T-helper 2 cell treated with Interferon-gamma antibody and Interleukin-4, amounts not matched to agents 100 ng/mL and 5 ng/mL, for 36 hours (primary cell): ENCODE results near the gene CDK6. TPM values are rescaled to one million over a fixed set of nuclear protein-coding genes. Genes with fewer than 3 reads are reported as not detected.

Source experiments
- intact Hi-C: fragments of 100-400 bp; cut with micrococcal nuclease; formaldehyde crosslinking; loops from one replicate; pipeline ENCODE4 v1.15.1; 2023
- total RNA-seq: library from RNA; stranded (reverse); gene quantifications from 2 replicates; pipeline ENCODE4 v1.2.3, GENCODE V29; 2022

Gene CDK6
- total RNA-seq, 1 donor from 2014 or later: 136 TPM

DNA sequence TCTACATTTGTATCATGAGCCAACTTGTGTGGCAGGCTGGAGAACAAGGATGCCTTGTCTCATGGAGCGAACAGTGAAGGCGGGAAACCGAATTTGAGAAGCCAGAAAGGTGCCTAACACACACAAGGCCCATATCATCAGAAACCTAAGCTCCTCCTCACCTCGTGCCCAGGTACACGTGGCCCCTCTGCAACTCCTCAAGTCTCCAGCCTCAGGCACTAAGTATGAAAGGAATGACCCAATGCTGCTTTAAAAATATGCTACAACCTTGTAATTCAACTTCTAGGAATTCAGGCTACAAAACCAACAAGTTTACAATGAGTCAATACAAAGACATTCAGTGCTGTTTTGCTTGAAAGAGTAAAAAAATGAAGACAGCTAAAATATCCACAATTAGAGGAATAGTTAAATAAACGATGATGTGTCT lies 95.7 kb downstream of the CDK6 start:
- intact Hi-C loops: no loop called here

DNA sequence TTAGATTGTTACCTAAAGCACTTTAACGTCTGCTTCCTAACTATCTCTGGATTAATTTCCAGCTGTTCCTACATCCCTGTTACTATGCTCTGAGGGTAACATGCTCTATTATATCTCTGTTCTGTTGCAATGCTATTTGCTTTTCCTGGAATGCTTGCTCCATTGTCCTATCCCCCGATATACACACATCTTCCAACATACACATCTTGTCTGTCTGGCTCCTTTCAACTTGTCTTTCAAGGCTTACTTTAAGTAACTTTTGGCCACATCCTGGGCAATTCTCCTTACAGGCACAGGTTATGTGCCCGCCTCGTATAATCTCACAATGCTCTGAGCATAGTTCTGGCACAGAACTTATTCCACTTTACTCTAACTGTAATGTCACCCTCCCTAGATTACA lies 96.2 kb downstream of the CDK6 start:
- intact Hi-C loops: no loop called here

DNA sequence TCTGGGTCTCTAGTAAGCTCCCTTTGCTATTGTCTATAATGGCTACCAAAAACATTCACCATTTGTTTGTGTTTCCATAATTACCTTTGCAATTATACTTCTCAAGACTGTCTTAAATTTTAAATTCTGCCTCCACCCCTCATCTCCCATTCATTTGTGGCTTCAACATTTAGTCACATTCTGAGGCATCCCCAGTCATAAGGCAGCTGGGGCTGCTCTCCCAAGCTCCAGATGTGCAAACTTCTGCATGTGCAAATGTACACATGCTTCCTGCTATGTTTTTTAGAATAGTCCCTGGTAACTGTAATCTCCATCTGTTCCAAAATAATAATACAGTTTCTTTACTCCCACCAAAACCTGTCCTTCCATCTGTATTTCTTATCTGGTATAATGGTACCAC lies 97.3 kb downstream of the CDK6 start:
- intact Hi-C loops: no loop called here

GRCh38 chr7:92737706-92738105 lies 98.7 kb downstream of the CDK6 start:
- intact Hi-C loops: no loop called here

GRCh38 chr7:92736870-92737269 lies 99.5 kb downstream of the CDK6 start:
- intact Hi-C loops: no loop called here

- intact Hi-C loops: no loop called here
Observed at GRCh38 chr7:92735707-92736106, 100.7 kb downstream of the CDK6 start.

GRCh38 chr7:92732316-92733036 lies 103.9 kb downstream of the CDK6 start:
- intact Hi-C loops: loop anchor here (2.0 to 5.0 kb wide), 3 partner anchors 16 to 110 kb away; no protein-coding TSS in a partner anchor

DNA sequence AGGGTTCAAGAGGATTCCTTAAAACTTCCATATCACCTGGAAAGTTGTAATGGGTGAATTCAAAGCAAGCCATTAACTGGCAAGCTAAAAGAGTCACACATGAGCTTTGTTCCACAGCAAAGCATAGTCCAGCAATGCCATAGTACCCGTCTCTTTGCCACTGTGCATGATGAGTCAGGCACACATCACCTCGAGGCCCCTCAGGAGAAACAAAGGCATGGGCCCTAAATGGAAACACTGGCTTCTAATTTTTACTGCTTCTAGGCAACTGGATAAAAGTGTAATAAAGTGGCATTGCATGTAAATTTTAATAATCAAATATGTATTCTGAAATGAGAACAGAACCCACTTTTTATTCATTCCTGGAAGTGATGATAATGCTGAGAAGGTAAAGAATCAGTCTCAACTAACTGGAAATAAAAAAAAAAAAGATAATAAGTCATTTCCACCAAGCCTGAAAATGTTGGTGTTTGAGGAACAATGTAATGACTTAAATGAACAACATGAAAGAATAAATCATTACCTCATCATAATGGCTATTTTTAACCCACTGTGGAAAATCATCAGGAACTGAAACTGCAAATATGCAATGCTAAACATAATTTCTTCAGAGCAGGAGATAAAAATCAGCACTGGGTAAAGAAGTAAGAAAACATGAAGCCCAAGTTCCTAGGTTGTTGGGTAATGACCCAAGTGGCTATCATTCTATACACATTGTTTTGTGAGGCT lies 104.9 kb downstream of the CDK6 start:
- intact Hi-C loops: loop anchor here (1.0 to 5.0 kb wide), 5 partner anchors 13 to 109 kb away; no protein-coding TSS in a partner anchor

DNA sequence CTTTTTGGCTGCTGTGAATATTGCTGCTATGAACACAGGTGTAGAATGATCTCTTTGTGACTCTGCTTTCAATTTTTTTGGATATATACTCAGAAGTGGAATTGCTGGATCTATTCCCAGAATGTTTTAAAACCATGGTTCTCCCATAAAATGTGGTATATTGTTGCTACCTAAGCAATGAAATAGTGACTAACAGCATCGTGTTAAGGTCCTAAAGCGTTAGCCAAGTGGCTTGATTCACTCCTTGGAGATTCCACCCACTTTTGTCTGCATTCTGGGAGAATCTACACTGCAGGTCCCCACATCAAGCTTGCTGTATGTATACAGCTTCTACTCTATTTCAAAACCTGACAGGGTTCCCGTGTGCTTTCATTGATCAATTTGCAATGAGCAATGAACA lies 105.6 kb downstream of the CDK6 start:
- intact Hi-C loops: loop anchor here (1.0 to 5.0 kb wide), 4 partner anchors 13 to 109 kb away; no protein-coding TSS in a partner anchor

GRCh38 chr7:92729751-92730150 lies 106.6 kb downstream of the CDK6 start:
- intact Hi-C loops: loop anchor here (2.0 to 5.0 kb wide), 3 partner anchors 42 to 107 kb away; no protein-coding TSS in a partner anchor

DNA sequence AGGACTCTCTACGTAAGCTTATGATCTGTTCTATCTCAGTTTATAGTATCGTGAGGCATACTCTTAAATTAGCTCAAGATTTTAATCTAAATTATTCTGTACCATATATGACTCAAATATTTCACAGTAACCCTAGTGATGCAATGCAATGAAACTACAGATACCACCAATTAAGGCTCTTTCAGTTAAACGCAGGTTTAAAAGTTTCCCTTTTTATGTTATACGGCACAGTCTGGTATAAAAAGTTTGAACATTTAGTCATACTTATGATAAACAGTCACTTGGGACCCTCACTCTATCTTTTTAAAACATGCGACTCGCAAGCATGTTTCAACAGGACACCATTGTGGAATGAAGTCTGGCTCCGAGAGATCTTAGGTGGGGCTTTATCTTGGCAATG lies 107.2 kb downstream of the CDK6 start:
- intact Hi-C loops: no loop called here

DNA sequence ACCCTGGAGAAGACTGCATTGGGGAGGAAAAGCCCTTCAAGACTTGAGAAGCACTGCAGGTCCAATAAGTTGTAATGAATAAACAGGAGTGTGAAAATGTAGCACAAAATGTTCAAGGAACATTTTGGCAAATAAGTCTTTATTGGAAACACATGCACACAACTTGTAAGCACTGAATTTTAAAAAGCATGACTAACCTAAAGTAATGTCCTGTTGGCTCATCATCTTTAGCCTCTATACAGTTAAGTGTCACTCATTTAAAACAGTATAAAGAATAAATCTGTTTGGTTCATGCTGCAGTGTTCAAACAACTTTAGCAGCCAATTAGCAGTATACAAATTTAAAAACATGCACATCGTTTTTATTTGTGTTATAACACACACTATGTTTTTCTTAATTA lies 108.6 kb downstream of the CDK6 start:
- intact Hi-C loops: no loop called here

DNA sequence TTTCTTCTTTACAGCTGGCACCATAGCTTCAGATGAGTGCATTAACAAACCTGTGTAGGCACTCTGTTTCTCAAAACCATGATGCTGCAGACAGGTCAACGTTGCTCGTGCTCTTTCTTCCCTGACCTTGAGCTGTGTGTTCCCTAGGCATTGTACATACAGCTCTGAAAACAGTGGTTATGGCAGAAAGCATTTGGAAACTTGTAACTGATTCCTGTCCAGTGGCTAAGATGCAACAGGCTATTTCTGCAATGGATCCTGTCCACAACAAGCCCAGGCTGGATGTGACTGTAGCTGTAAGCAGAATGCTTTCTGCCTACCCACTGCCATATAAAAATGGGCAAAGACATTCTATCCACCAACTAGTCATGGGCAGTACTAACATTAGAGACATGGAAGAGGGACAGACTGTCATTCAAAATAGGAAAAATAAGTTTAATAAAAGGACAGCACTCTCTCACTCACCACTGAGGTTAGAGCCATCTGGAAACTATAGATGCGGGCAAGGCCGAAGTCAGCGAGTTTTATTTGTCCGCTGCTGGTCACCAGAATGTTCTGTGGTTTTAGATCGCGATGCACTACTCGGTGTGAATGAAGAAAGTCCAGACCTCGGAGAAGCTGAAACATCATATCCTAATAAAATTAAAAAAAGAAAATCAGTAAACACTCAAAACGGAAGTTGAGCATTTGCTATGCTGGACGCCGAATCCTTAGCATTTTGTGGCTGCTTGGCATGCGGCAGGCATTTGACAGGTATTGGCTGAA lies 111.0 kb downstream of the CDK6 start:
- intact Hi-C loops: no loop called here

DNA sequence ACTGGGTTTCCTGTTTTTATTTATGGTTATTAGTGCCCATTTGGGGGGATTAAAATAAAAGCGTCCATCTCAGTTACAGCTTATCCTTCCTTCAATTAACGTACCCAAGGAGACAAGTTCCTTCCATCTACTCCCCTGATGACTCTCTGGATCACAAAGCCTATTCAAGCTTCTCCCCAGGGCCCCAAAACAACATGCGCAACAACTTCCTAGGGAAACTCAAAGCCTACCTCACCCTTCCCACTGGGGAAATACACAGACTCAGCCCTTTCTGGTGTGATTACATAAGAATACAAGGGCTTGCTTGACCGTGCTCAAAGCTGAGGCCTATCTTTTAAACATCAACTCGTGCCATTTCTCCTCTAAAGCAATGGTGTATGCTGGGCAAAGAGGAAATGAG lies 112.4 kb downstream of the CDK6 start:
- intact Hi-C loops: no loop called here

DNA sequence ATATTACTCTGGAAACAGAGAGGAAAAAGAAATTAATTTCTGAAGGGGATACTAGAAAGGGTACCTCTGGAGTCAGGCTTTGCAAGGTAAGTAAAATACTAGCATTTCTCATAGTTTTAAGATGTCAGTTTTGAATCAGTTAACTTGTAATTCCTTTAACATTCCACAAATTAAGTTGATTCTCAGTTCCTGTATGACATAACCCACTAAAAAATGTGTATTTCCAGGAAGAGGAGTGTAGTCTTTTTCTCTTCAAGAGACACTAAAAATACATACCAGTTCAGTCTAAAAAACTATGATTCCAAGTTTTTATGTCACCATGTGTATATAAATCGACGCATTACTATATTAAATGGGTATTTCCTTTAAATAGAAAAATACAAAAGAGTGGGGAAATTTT lies 113.2 kb downstream of the CDK6 start:
- intact Hi-C loops: no loop called here

- intact Hi-C loops: no loop called here
Observed at GRCh38 chr7:92722541-92722940, 113.8 kb downstream of the CDK6 start.

GRCh38 chr7:92720604-92721350 lies 115.6 kb downstream of the CDK6 start:
- intact Hi-C loops: no loop called here

- intact Hi-C loops: loop anchor here (1.0 kb wide), 6 partner anchors 13 to 190 kb away; partner anchors contain the start of genes PEX1 and RBM48
Observed at GRCh38 chr7:92717993-92718716, 118.2 kb downstream of the CDK6 start.

DNA sequence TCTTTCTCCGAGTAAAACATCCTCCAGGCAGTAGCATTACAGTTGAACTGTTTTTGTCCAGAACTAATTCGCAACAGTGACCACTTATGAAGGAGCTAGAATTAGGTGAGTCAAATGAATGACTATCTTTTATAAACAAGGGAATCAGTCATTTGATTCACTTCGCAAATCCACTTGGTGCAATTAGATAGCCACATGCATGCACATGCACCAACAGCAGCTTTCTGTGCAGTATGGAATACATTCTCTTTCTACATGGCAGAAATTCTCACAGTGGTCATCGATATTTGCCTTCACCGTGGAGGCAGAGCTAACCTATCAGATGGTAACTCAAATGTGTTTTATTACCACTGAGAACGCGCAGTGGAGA lies 118.8 kb downstream of the CDK6 start:
- intact Hi-C loops: no loop called here

DNA sequence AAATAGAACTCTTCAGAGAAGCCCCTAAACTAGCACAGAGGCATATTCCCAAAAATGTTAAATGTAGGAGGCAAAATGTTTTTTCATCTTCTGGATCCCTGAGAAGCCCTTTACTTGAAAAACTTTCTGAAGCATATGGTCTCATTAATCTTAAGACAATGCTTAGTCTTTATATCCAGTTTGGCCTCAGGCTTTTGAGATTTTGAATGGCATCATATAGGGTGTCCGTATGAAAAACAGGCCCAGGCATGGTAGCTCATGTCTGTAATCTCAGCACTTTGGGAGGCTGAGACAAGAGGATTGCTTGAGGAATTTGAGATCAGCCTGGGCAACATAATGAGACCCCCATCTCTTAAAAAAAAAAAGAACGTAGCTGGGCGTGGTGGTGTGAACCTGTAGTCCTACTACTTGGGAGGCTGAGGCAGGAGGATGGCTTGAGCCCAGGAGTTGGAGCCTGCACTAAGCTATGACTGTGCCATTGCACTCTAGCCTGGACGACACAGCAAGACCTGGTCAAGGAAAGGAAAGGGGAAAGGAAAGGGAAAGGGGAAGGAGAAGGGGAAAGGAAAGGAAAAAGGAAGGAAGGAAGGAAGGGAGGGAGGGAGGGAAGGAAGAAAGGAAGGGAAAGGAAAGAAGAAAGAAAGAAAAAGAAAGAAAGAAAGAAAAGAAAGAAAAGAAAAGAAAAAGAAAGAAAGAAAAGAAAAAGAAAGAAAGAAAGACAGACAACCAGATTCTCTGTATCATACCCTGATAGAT lies 119.4 kb downstream of the CDK6 start:
- intact Hi-C loops: no loop called here
